Neuronal stem cell (in vitro differentiated cells): ENCODE measurements around the gene BCAS2. TPM values are rescaled to one million over a fixed set of nuclear protein-coding genes. Genes with fewer than 3 reads are reported as not detected.

Experiments used
- DNase-seq: peaks from one replicate; pipeline ENCODE4 v3.0.0-alpha.2; 2013; ENCODE audit warnings: low spot score
- H2AFZ ChIP-seq: one replicate; pipeline ENCODE4 v1.6.1; 2013; ENCODE audit warnings: mild to moderate bottlenecking, low read length, inconsistent platforms
- H2AK5ac ChIP-seq: 2 replicates; pipeline ENCODE4 v1.6.1; 2013; ENCODE audit warnings: low read depth, mild to moderate bottlenecking, inconsistent platforms, low read length, moderate library complexity, mixed read lengths
- H2BK120ac ChIP-seq: 2 replicates; pipeline ENCODE4 v1.6.1; 2013; ENCODE audit warnings: low read depth, mild to moderate bottlenecking, inconsistent platforms, low read length, moderate library complexity, mixed read lengths
- H2BK12ac ChIP-seq: one replicate; pipeline ENCODE4 v1.6.1; 2013; ENCODE audit warnings: low read length, inconsistent platforms
- H2BK15ac ChIP-seq: 2 replicates; pipeline ENCODE4 v1.6.1; 2013; ENCODE audit warnings: mild to moderate bottlenecking, low read length, inconsistent platforms, mixed read lengths
- H2BK5ac ChIP-seq: one replicate; pipeline ENCODE4 v1.6.1; 2013; ENCODE audit warnings: inconsistent platforms, mild to moderate bottlenecking, low read length, moderate library complexity
- H3K14ac ChIP-seq: one replicate; pipeline ENCODE4 v1.6.1; 2013; ENCODE audit warnings: low read length, inconsistent platforms
- H3K18ac ChIP-seq: 2 replicates; pipeline ENCODE4 v1.6.1; 2013; ENCODE audit warnings: low read length, inconsistent platforms
- H3K23ac ChIP-seq: 2 replicates; pipeline ENCODE4 v1.6.1; 2013; ENCODE audit warnings: low read depth, mild to moderate bottlenecking, mixed read lengths, low read length, inconsistent platforms; ENCODE audit not compliant: poor library complexity
- H3K27ac ChIP-seq: replicated peaks from 3 replicates; pipeline ENCODE4 v1.5.1; 2013; ENCODE audit warnings: low read length, inconsistent platforms
- H3K27me3 ChIP-seq, 3 experiments: 2 replicates each; pipeline ENCODE4 v1.6.1; 2013; ENCODE audit warnings: low read length in 3 of 3, mild to moderate bottlenecking in 2 of 3, inconsistent platforms in 1 of 3, low read depth in 1 of 3, mixed read lengths in 1 of 3, moderate library complexity in 1 of 3; ENCODE audit not compliant: control insufficient read depth in 3 of 3, insufficient read depth in 3 of 3
- H3K36me3 ChIP-seq, 2 donors: replicated peaks in 1 of 2; 2 replicates each; pipeline ENCODE4 v1.6.1; 2013; ENCODE audit warnings: low read length in 2 of 2; ENCODE audit not compliant: control insufficient read depth in 2 of 2, insufficient read depth in 2 of 2
- H3K4ac ChIP-seq: 2 replicates; pipeline ENCODE4 v1.6.1; 2013; ENCODE audit warnings: inconsistent platforms, mild to moderate bottlenecking, low read length, moderate library complexity
- H3K4me1 ChIP-seq, 2 donors: 1 replicate in 1 of 2; 2 replicates in 1 of 2; pipeline ENCODE4 v1.6.1; 2013; ENCODE audit warnings: low read length in 2 of 2, low read depth in 1 of 2; ENCODE audit not compliant: control insufficient read depth in 2 of 2, insufficient read depth in 1 of 2
- H3K4me2 ChIP-seq: one replicate; pipeline ENCODE4 v1.6.1; 2013; ENCODE audit warnings: mild to moderate bottlenecking, low read length, inconsistent platforms; ENCODE audit not compliant: insufficient read depth, poor library complexity, severe bottlenecking
- H3K4me3 ChIP-seq, 2 donors: 2 replicates each; pipeline ENCODE4 v1.5.1; 2013; ENCODE audit warnings: low read length in 2 of 2, mild to moderate bottlenecking in 2 of 2, inconsistent platforms in 1 of 2, moderate library complexity in 1 of 2
- H3K79me1 ChIP-seq: one replicate; pipeline ENCODE4 v1.6.1; 2013; ENCODE audit warnings: low read depth, mild to moderate bottlenecking, inconsistent platforms, low read length, moderate library complexity
- H3K9ac ChIP-seq: one replicate; pipeline ENCODE4 v1.6.1; 2013; ENCODE audit warnings: mild to moderate bottlenecking, low read depth, low read length, inconsistent platforms; ENCODE audit not compliant: poor library complexity
- H3K9me3 ChIP-seq, 2 donors: replicated peaks in 1 of 2; 2 replicates each; pipeline versions ENCODE3 to v1.6.1; 2013; ENCODE audit warnings: low read length in 2 of 2, mild to moderate bottlenecking in 2 of 2, inconsistent platforms in 1 of 2, low read depth in 1 of 2, mixed read lengths in 1 of 2, moderate library complexity in 1 of 2; ENCODE audit not compliant: control insufficient read depth in 2 of 2, insufficient read depth in 1 of 2
- H4K8ac ChIP-seq: one replicate; pipeline ENCODE4 v1.6.1; 2013; ENCODE audit warnings: low read depth, mild to moderate bottlenecking, inconsistent platforms, low read length, moderate library complexity
- H4K91ac ChIP-seq: one replicate; pipeline ENCODE4 v1.6.1; 2013; ENCODE audit warnings: low read length, low read depth, mild to moderate bottlenecking, inconsistent platforms; ENCODE audit not compliant: poor library complexity
- WGBS, 2 donors: extraction: QIAGEN DNeasy Blood & Tissue Kit; methylation state at CpG; one replicate each; pipeline ENCODE4 v1.1.7; 2013; ENCODE audit warnings: missing lambda C conversion rate in 2 of 2, mixed read lengths in 1 of 2; ENCODE audit not compliant: insufficient read length in 2 of 2, insufficient replicate concordance in 1 of 2; ENCODE audit errors: extremely low coverage in 2 of 2; 5-methylcytosine and 5-hydroxymethylcytosine counted together
- polyA plus RNA-seq, 2 experiments: library from polyadenylated mRNA; stranded (reverse); fragments of 200-250 nt; gene quantifications; one replicate each; pipeline ENCODE4 v1.2.3, GENCODE V29; 2013

BCAS2 gene
- polyA plus RNA-seq (2013, experiment 1 of 2): 52.1 TPM
- 51.9 TPM for polyA plus RNA-seq (2013, experiment 2 of 2)

GRCh38 chr1:114581335-114582287 lies at the start of gene BCAS2:
BCAS2 (minus strand) TSS chr1:114581615; CDS start chr1:114581591, 24 bp downstream.
- H3K27me3 ChIP-seq: no peaks in the 10 kb centered on the region
- H3K27ac ChIP-seq: no peak within 1 kb of the TSS
- H3K4ac ChIP-seq: no peak within 1 kb of the TSS
- H3K9me3 ChIP-seq: no peaks in the 10 kb centered on the region
- H3K23ac ChIP-seq: no peak within 1 kb of the TSS
- peak; percentile 87 for DNase-seq
- peak within 1 kb of the TSS; percentile 45 for H2AK5ac ChIP-seq
- peak within 1 kb of the TSS; percentile 10 for H2BK5ac ChIP-seq
- peaks cover 8 to 36% of the 10 kb centered on the region in 2 donors for H3K36me3 ChIP-seq
- peak within 1 kb of the TSS; percentile 80 to 87 for H3K4me3 ChIP-seq
- H2BK120ac ChIP-seq: no peak within 1 kb of the TSS
- H3K79me1 ChIP-seq: peaks cover 2% of the 10 kb centered on the region
- H3K4me2 ChIP-seq: peak within 1 kb of the TSS; percentile 80
- no peak within 1 kb of the TSS for H3K14ac ChIP-seq
- no CpG with 5 or more reads among the region's 40 CpGs for WGBS, 2 donors
- H4K91ac ChIP-seq: no peak within 1 kb of the TSS
- H3K18ac ChIP-seq: peak within 1 kb of the TSS; percentile 89
- H3K4me1 ChIP-seq: peaks cover 4% of the 10 kb centered on the region in 2 donors
- H2BK12ac ChIP-seq: no peak within 1 kb of the TSS
- peak within 1 kb of the TSS; percentile 86 for H3K9ac ChIP-seq
- peak within 1 kb of the TSS; percentile 94 for H4K8ac ChIP-seq
- no peak within 1 kb of the TSS for H2BK15ac ChIP-seq
- H2AFZ ChIP-seq: peak within 1 kb of the TSS; percentile 84

GRCh38 chr1:114627107-114627506 lies 45.7 kb upstream of the BCAS2 start:
- H2BK15ac ChIP-seq: no peak overlapping the region
- no peak overlapping the region for H2AK5ac ChIP-seq
- no peak overlapping the region for H3K27ac ChIP-seq
- H4K91ac ChIP-seq: no peak overlapping the region
- no peak overlapping the region for H3K18ac ChIP-seq
- H3K27me3 ChIP-seq: no peaks in the 10 kb centered on the region
- WGBS, 2 donors: no CpG with 5 or more reads among the region's 2 CpGs
- no peak overlapping the region for H3K9ac ChIP-seq
- no peak overlapping the region for H2AFZ ChIP-seq
- H3K14ac ChIP-seq: no peak overlapping the region
- no peaks in the 10 kb centered on the region for H3K4me1 ChIP-seq
- no peak for DNase-seq
- H3K4ac ChIP-seq: no peak overlapping the region
- H2BK5ac ChIP-seq: no peak overlapping the region
- H4K8ac ChIP-seq: no peak overlapping the region
- H2BK12ac ChIP-seq: no peak overlapping the region
- H3K36me3 ChIP-seq: no peaks in the 10 kb centered on the region
- H3K4me3 ChIP-seq: no peak overlapping the region
- H2BK120ac ChIP-seq: no peak overlapping the region
- no peak overlapping the region for H3K4me2 ChIP-seq
- no peaks in the 10 kb centered on the region for H3K79me1 ChIP-seq
- no peaks in the 10 kb centered on the region for H3K9me3 ChIP-seq
- H3K23ac ChIP-seq: no peak overlapping the region

- Histone ChIP-seq H4K91ac (no peak overlapping the region), H3K4me3 (no peak overlapping the region), H4K8ac (no peak overlapping the region), H3K36me3 (no peaks in the 10 kb centered on the region), H3K4me2 (no peak overlapping the region), H2BK15ac (no peak overlapping the region), H2BK120ac (no peak overlapping the region), H2AFZ (no peak overlapping the region), H3K4me1 (no peaks in the 10 kb centered on the region), H3K18ac (no peak overlapping the region), H2AK5ac (no peak overlapping the region), H3K27ac (no peak overlapping the region), H3K79me1 (no peaks in the 10 kb centered on the region), H3K23ac (no peak overlapping the region), H3K9me3 (no peaks in the 10 kb centered on the region), H3K14ac (no peak overlapping the region), H3K9ac (no peak overlapping the region), H3K4ac (no peak overlapping the region), H2BK12ac (no peak overlapping the region), H3K27me3 (peaks cover 0 to 12% (median 0%) of the 10 kb centered on the region in 3 experiments), H2BK5ac (no peak overlapping the region)
- DNase-seq: no peak
- no CpG with 5 or more reads among the region's 5 CpGs for WGBS, 2 donors
These were observed 41.9 kb upstream of the BCAS2 start for GRCh38 chr1:114623364-114623763.

- no peak for DNase-seq
- Histone ChIP-seq H2BK12ac (no peak overlapping the region), H3K18ac (no peak overlapping the region), H3K27me3 (peaks cover 0 to 12% (median 0%) of the 10 kb centered on the region in 3 experiments), H3K4me1 (no peaks in the 10 kb centered on the region), H3K27ac (no peak overlapping the region), H3K23ac (no peak overlapping the region), H4K91ac (no peak overlapping the region), H3K4me3 (no peak overlapping the region), H3K36me3 (no peaks in the 10 kb centered on the region), H3K14ac (no peak overlapping the region), H2BK120ac (no peak overlapping the region), H3K4ac (no peak overlapping the region), H2AFZ (no peak overlapping the region), H2AK5ac (no peak overlapping the region), H4K8ac (no peak overlapping the region), H2BK15ac (no peak overlapping the region), H3K9me3 (no peaks in the 10 kb centered on the region), H3K9ac (no peak overlapping the region), H2BK5ac (no peak overlapping the region), H3K79me1 (no peaks in the 10 kb centered on the region), H3K4me2 (no peak overlapping the region)
- no CpG with 5 or more reads among the region's 2 CpGs for WGBS, 2 donors
These were observed 39.0 kb upstream of the BCAS2 start for GRCh38 chr1:114620419-114620818.
